GM23248 (cell line): Measurements from ENCODE around the gene FBXL22. TPM values are rescaled to one million over a fixed set of nuclear protein-coding genes. Genes with fewer than 3 reads are reported as not detected.
"Not testable (repeated sequence)": the region's sequence is repeated elsewhere in the genome, so short reads cannot be mapped to it uniquely, and the experiment has no call there.

Source experiments
- DNase-seq: peaks from one replicate; pipeline ENCODE4 v3.0.0-alpha.2; 2015
- H2AFZ ChIP-seq: fragments of 200-600 bp; sonication (generic); 2 replicates; pipeline ENCODE4 v1.6.1; 2016; ENCODE audit warnings: antibody characterized with exemption
- H3F3A ChIP-seq: fragments of 200-600 bp; sonication (generic); 2 replicates; pipeline ENCODE4 v1.6.1; 2016; ENCODE audit warnings: mild to moderate bottlenecking, antibody characterized with exemption, mixed run types; ENCODE audit not compliant: insufficient read depth
- H3K27ac ChIP-seq: fragments of 200-600 bp; sonication (generic); 2 replicates; pipeline ENCODE4 v1.5.1; 2016; ENCODE audit warnings: mild to moderate bottlenecking
- H3K27me3 ChIP-seq: fragments of 200-600 bp; sonication (generic); replicated peaks from 2 replicates; pipeline ENCODE4 v1.6.1; 2016; ENCODE audit warnings: mild to moderate bottlenecking; ENCODE audit not compliant: insufficient read depth
- H3K36me3 ChIP-seq: fragments of 200-600 bp; sonication (generic); 2 replicates; pipeline ENCODE4 v1.6.1; 2016; ENCODE audit warnings: low read depth, mild to moderate bottlenecking
- H3K4me1 ChIP-seq: fragments of 200-600 bp; sonication (generic); 2 replicates; pipeline ENCODE4 v1.6.1; 2016; ENCODE audit warnings: mild to moderate bottlenecking; ENCODE audit not compliant: insufficient read depth
- H3K4me2 ChIP-seq: fragments of 200-600 bp; sonication (generic); one replicate; pipeline ENCODE4 v1.6.1; 2016; ENCODE audit warnings: mild to moderate bottlenecking; ENCODE audit not compliant: unreplicated experiment
- H3K4me3 ChIP-seq: fragments of 200-600 bp; sonication (generic); 2 replicates; pipeline ENCODE4 v1.5.1; 2016; ENCODE audit warnings: mild to moderate bottlenecking
- H3K79me2 ChIP-seq: fragments of 200-600 bp; sonication (generic); 2 replicates; pipeline ENCODE4 v1.6.1; 2016; ENCODE audit warnings: mild to moderate bottlenecking; ENCODE audit not compliant: insufficient read depth
- H3K9ac ChIP-seq: fragments of 200-600 bp; sonication (generic); 2 replicates; pipeline ENCODE4 v1.6.1; 2016; ENCODE audit warnings: mild to moderate bottlenecking
- H3K9me2 ChIP-seq: fragments of 200-600 bp; sonication (generic); 2 replicates; pipeline ENCODE4 v1.6.1; 2016; ENCODE audit warnings: mixed run types, mild to moderate bottlenecking, moderate library complexity; ENCODE audit not compliant: insufficient read depth
- H3K9me3 ChIP-seq: fragments of 200-600 bp; sonication (generic); one replicate; pipeline ENCODE4 v1.6.1; 2017; ENCODE audit warnings: low read depth
- H4K20me1 ChIP-seq: fragments of 200-600 bp; sonication (generic); 2 replicates; pipeline ENCODE4 v1.6.0; 2016; ENCODE audit not compliant: insufficient read depth
- EZH2 ChIP-seq: fragments of 200-600 bp; sonication (generic); IDR thresholded peaks from 2 replicates; pipeline ENCODE4 v1.6.1; 2018; ENCODE audit warnings: antibody characterized with exemption, mild to moderate bottlenecking; ENCODE audit not compliant: insufficient read depth, poor library complexity, severe bottlenecking
- EZH2phosphoT487 ChIP-seq: fragments of 200-600 bp; sonication (generic); IDR thresholded peaks from 2 replicates; pipeline ENCODE4 v1.6.1; 2018; ENCODE audit warnings: antibody characterized with exemption, moderate library complexity, mild to moderate bottlenecking, low read depth; ENCODE audit not compliant: insufficient read depth
- WGBS, 2 experiments: methylation state at CpG; one replicate each; pipeline ENCODE4 v1.1.6; 2015 to 2017; ENCODE audit warnings: low lambda C conversion rate in 2 of 2, low coverage in 1 of 2; ENCODE audit errors: missing lambda C conversion rate in 2 of 2; 5-methylcytosine and 5-hydroxymethylcytosine counted together
- in situ Hi-C: fragments of 300-500 bp; cut with MboI; formaldehyde crosslinking; loops from 2 replicates; pipeline ENCODE4 v1.15.0; 2020
- polyA plus RNA-seq: library from polyadenylated mRNA; unstranded; fragments of >200 nt; fragmentation: Nextera tagmentation; extraction: Ambion mirVana; gene quantifications from 2 replicates; pipeline ENCODE4 v1.2.1, GENCODE V29; 2016
- total RNA-seq: library from RNA; depleted of rRNA; stranded (reverse); fragments of >200 nt; shearing (Covaris generic); gene quantifications from 2 replicates; pipeline ENCODE4 v1.2.3, GENCODE V29; 2014

Gene FBXL22
- total and polyA plus RNA-seq, 2 experiments from 2014 or later: 0.32 to 1.4 TPM

- H3F3A ChIP-seq, H3K27ac ChIP-seq, H4K20me1 ChIP-seq, in situ Hi-C loops, H3K79me2 ChIP-seq, H3K9me3 ChIP-seq, DNase-seq, H3K9ac ChIP-seq, H3K4me1 ChIP-seq, H3K9me2 ChIP-seq, H3K4me2 ChIP-seq, H3K27me3 ChIP-seq, H3K4me3 ChIP-seq, H2AFZ ChIP-seq: not testable (repeated sequence)
- no CpG with 5 or more reads among the region's 2 CpGs for WGBS, 2 experiments
- H3K36me3 ChIP-seq: peaks cover 19% of the 10 kb centered on the region
Observed at GRCh38 chr15:63620760-63621159, 23.6 kb downstream of the FBXL22 start.

DNA sequence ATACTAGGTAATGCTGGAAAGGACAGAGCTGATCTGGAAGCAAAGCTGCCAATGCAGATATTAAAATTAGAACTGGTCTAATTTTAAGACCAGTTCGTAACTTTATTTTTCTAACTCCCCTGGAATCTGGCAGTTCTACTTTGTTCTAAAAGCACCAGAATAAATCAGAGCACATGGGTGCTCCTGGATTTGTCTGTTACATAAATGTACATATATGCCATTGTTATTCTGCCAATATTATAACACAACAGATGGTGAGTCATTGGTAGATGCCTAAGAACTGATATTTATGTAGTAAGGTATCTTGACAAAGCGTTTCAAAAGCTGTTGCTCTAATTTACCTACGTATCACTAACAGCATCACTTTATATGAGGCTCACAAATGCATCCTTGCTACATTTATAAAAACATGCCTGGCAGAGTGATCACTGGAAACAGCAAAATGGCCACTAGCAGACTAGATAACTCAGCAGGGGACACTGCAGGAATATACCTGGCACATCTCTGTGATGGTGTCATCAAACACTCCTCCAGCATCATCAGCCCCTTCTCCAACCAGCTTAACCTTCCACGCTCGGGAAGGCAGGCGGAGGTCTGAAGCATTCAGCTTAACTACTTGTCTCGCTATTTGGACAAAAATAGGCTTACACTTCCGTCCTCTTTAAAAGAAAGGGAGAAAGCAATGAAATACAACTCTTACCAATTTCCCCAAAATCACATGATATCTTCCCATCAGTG, 26.2 kb downstream of the FBXL22 start:
- Histone ChIP-seq H3K79me2 (no peaks in the 10 kb centered on the region), H3K27me3 (no peaks in the 10 kb centered on the region), H3K27ac (no peak overlapping the region), H3K36me3 (peaks cover 41% of the 10 kb centered on the region), H2AFZ (no peak overlapping the region), H4K20me1 (no peaks in the 10 kb centered on the region), H3F3A (peaks cover 3% of the 10 kb centered on the region; the same call in 1 of the 2 replicates), H3K4me2 (no peak overlapping the region), H3K4me3 (no peak overlapping the region), H3K9me2 (no peaks in the 10 kb centered on the region), H3K9ac (no peak overlapping the region), H3K9me3 (no peaks in the 10 kb centered on the region), H3K4me1 (no peaks in the 10 kb centered on the region)
- 95 to 98% methylated on average over 8 of the region's 8 CpGs for WGBS, 2 experiments
- in situ Hi-C loops: no loop called here
- no peak for DNase-seq
- TF ChIP-seq EZH2 (no peak), EZH2phosphoT487 (no peak)

DNA sequence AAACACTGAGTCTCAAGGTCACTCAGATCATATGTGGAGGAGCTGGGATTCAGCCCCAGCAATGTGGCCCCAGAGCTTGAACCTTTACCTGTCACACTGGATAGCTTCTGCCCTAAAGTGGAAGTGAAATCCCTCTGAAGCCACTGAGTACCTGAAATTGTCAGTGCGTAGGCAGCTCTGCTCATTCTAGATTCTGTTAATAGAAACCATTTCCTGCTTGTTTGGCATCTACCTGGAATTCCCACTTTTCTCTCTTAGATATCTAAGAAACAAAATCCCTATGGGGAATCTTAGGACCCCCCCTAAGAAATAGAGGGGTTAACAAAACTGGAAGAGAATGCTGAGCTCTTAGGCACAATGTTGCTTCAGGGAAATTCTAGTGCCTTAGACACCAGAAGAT, 29.8 kb downstream of the FBXL22 start:
- Histone ChIP-seq H3K4me3 (no peak overlapping the region), H3F3A (peaks cover 27% of the 10 kb centered on the region), H3K27ac (no peak overlapping the region), H4K20me1 (no peaks in the 10 kb centered on the region), H2AFZ (no peak overlapping the region), H3K79me2 (no peaks in the 10 kb centered on the region), H3K9me3 (no peaks in the 10 kb centered on the region), H3K27me3 (no peaks in the 10 kb centered on the region), H3K4me1 (peaks cover 5% of the 10 kb centered on the region; the same call in 1 of the 2 replicates), H3K4me2 (no peak overlapping the region), H3K9me2 (no peaks in the 10 kb centered on the region), H3K9ac (no peak overlapping the region), H3K36me3 (peaks cover 37% of the 10 kb centered on the region)
- TF ChIP-seq EZH2: no peak
- WGBS, 2 experiments: 95 to 100% methylated on average over 1 of the region's 1 CpG
- in situ Hi-C loops: no loop called here
- no peak for DNase-seq

- TF ChIP-seq EZH2: no peak
- TF ChIP-seq EZH2phosphoT487: no peak
- Histone ChIP-seq H2AFZ (no peak overlapping the region), H3K9me2 (no peaks in the 10 kb centered on the region), H3K9ac (no peak overlapping the region), H3K27ac (no peak overlapping the region), H3K4me1 (peaks cover 5% of the 10 kb centered on the region; the same call in 1 of the 2 replicates), H3K79me2 (no peaks in the 10 kb centered on the region), H3K4me2 (no peak overlapping the region), H3K4me3 (no peak overlapping the region), H3K27me3 (no peaks in the 10 kb centered on the region), H3K36me3 (peaks cover 29% of the 10 kb centered on the region), H3F3A (peaks cover 27% of the 10 kb centered on the region), H4K20me1 (no peaks in the 10 kb centered on the region), H3K9me3 (no peaks in the 10 kb centered on the region)
- 90 to 91% methylated on average over 13 of the region's 13 CpGs for WGBS, 2 experiments
- DNase-seq: no peak
- in situ Hi-C loops: no loop called here
Observed at GRCh38 chr15:63628123-63628822, 31.1 kb downstream of the FBXL22 start.
